HAP-1 (cell line): ENCODE measurements around the gene SLC29A3.
A peak's percentile ranks its signal among the peaks of the same experiment; 100 is the strongest.

ENCODE experiments used
- DNase-seq, 2 experiments: peaks; one replicate each; pipeline ENCODE4 v3.0.0-alpha.2; 2016 to 2020; ENCODE audit warnings: low spot score in 2 of 2
- H3K27me3 ChIP-seq: fragments of 250-450 bp; sonication (Bioruptor Pico); 2 replicates; pipeline ENCODE4 v1.5.1; 2020; ENCODE audit warnings: low read depth, mild to moderate bottlenecking, moderate library complexity
- H3K36me3 ChIP-seq: fragments of 250-450 bp; sonication (Bioruptor Pico); replicated peaks from 2 replicates; pipeline ENCODE4 v1.5.1; 2020; ENCODE audit warnings: mild to moderate bottlenecking
- H3K4me1 ChIP-seq: fragments of 250-450 bp; sonication (Bioruptor Pico); 2 replicates; pipeline ENCODE4 v1.5.1; 2020; ENCODE audit warnings: mild to moderate bottlenecking
- H3K4me3 ChIP-seq: fragments of 250-450 bp; sonication (Bioruptor Pico); 2 replicates; pipeline ENCODE4 v1.5.1; 2020; ENCODE audit warnings: mild to moderate bottlenecking, moderate library complexity
- H3K9me3 ChIP-seq: fragments of 250-450 bp; sonication (Bioruptor Pico); 2 replicates; pipeline ENCODE4 v1.5.1; 2020; ENCODE audit warnings: mild to moderate bottlenecking, moderate library complexity
- in situ Hi-C: fragments of 300-500 bp; cut with MboI; formaldehyde crosslinking; loops from 3 replicates; pipeline ENCODE4 v1.14.3; 2020; ENCODE audit warnings: low sequenced_read_pairs, inconsistent platforms, mixed read lengths

SLC29A3 gene

DNA sequence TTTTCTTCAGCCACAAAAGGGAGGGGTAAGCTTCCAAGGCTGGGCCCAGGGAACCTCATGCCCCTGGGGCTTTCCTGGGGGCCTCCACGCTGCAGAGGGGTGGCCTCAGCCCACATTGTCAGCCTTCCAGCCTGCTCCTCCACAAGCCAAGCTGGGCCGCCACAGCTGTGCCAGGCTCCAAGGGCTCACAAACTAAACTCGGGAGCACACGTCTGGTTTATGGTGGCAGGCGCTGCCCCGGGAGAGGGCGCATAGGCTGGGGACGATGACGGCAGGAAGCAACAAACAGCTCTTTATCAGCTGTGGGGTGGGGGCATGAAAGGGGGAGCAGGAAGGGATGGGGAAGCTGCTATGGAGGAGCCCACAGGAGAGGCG lies 71.4 kb downstream of the SLC29A3 start:
- H3K27me3 ChIP-seq, result peaks cover 14% of the 10 kb centered on the region
- in situ Hi-C loops, result no loop called here

DNA sequence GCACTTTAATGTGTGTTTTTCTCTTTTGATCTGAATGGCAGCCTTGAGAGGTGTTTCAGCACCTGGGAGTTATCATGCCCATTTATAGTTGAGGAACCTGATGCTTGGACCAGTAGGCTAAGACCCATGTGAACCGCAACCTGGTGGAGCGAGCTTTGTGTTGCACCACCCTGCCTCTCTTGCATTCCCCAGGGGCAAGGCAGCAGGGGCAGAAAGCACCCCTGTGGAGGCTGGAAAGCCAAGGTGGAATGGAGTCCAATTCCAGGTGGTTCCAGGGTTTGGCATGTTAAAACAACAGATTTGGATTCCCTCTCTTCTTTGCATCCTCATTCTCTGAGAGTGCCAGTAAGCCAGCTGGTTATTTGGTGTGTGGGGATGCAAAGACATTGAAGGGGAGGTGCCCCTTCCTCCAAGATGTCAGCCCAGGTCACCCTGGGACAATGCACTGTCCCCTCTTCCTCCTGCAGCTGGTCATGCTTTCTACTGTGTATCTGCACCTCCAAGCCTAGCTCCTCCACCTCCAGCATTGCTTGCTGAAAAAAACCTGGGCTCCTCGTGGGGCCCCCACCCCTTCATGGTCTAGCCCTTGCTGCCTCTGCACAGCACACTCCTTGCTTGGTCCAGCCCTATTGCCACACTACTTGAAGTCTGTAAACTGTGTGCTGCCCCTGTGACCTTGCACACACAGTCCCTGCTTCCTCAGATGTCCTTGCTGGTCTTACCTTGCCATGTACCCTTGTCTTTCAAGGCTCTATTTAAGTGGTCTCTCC lies 72.0 kb downstream of the SLC29A3 start:
- Histone ChIP-seq H3K4me3 (no peak overlapping the region), H3K9me3 (no peaks in the 10 kb centered on the region), H3K27me3 (peaks cover 14% of the 10 kb centered on the region), H3K36me3 (no peaks in the 10 kb centered on the region), H3K4me1 (no peaks in the 10 kb centered on the region)
- in situ Hi-C loops, result no loop called here
- no peak for DNase-seq

More for the DNA sequence above, 71.4 kb downstream of the SLC29A3 start:
- DNase-seq, result no peak
- Histone ChIP-seq H3K36me3 (no peaks in the 10 kb centered on the region), H3K4me3 (no peak overlapping the region), H3K9me3 (no peaks in the 10 kb centered on the region), H3K4me1 (no peaks in the 10 kb centered on the region)

DNA sequence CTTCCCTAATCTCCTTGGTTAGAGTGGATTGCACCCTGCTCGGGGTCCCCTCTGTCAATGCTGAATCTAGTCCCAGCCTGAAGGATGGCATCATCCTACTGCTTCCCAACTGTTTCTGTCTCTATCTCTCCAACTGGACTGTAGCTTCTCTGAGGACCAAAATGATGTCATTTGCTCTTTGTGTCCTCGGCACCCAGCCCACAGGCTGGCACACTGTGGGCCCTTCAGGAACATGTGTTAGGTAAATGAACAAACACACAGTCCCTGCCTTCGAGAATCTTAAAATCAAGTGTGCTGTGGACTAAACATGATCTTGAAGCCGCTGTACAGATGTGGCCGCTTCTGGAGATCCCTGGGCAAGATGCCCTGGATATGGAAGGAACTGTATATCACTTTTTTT lies 72.6 kb downstream of the SLC29A3 start:
- Histone ChIP-seq H3K36me3 (no peaks in the 10 kb centered on the region), H3K4me3 (no peak overlapping the region), H3K4me1 (no peaks in the 10 kb centered on the region), H3K27me3 (peaks cover 14% of the 10 kb centered on the region), H3K9me3 (no peaks in the 10 kb centered on the region)
- DNase-seq, result no peak
- in situ Hi-C loops, result no loop called here

DNA sequence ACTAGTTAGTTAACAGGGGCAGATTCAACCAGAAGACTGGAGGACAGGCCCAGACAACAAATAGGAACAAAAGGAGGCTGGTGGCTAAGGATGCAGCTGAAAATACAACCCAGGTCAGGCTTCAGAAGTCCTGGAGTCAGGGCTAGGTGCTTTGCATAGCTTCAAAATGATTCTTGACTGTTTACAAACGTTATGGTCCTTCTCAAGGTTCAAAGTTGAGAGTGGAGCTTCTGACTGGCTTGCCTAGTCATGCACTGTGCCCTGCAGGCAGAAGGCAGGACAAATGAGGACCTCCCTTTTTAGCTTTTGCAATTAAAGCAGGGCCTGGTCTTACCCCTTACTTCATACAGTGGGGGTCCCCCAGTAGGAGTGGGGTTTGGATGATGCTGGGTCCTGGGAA lies 73.2 kb downstream of the SLC29A3 start:
- in situ Hi-C loops, result no loop called here

DNA sequence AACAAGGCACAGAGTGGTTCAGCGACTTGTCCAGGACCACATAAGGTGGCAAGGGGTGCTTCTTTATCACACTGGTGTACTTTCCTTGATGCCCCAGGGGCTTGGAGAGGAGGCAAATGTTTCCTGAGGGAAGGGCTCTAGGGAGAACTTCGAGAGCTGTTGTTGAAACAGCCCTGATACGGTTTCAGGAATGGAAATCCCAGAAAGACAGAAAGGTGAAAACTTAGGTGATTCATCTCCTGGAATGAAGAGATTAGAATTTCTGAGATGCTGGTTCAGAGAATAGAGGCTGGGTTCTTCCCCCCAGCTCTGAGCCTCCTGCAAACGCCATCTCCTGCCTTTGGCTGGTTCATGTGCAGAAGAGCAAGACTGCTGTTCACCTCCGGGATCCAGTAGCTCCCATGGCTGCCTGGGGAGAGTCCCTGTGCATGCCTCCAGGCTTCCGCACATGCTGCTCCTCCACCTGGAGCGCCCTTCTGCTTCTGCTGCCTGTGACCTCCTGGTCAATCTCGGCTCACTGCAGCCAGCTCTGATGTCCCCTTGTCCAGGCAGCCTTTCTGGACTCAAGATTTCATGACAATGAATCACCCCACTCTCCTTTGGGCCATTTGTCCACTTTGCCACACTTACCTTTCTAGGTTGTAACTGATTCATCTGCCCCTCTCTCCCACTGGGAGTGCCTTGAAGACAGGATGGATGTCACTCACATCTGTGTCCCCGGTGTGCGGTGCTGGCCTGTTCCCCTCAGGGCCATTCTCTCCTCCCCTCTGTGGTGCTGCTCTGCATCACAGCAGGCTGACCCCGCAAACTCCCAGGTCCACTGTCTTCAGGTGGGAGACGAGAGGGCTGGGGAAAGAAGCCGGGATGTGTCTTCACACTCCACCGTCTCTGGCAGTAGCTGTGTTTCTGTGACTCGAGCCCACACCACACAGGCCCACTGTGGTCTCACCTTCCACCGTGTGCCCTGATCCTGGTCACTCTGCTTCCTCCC lies 74.0 kb downstream of the SLC29A3 start:
- Histone ChIP-seq H3K27me3 (peaks cover 24% of the 10 kb centered on the region), H3K36me3 (no peaks in the 10 kb centered on the region), H3K4me3 (no peak overlapping the region), H3K4me1 (no peaks in the 10 kb centered on the region), H3K9me3 (no peaks in the 10 kb centered on the region)
- in situ Hi-C loops, result no loop called here
- no peak for DNase-seq

More for the DNA sequence above, 73.2 kb downstream of the SLC29A3 start:
- Histone ChIP-seq H3K27me3 (peaks cover 16% of the 10 kb centered on the region), H3K36me3 (no peaks in the 10 kb centered on the region), H3K9me3 (no peaks in the 10 kb centered on the region), H3K4me3 (no peak overlapping the region), H3K4me1 (no peaks in the 10 kb centered on the region)
- DNase-seq, result no peak

DNA sequence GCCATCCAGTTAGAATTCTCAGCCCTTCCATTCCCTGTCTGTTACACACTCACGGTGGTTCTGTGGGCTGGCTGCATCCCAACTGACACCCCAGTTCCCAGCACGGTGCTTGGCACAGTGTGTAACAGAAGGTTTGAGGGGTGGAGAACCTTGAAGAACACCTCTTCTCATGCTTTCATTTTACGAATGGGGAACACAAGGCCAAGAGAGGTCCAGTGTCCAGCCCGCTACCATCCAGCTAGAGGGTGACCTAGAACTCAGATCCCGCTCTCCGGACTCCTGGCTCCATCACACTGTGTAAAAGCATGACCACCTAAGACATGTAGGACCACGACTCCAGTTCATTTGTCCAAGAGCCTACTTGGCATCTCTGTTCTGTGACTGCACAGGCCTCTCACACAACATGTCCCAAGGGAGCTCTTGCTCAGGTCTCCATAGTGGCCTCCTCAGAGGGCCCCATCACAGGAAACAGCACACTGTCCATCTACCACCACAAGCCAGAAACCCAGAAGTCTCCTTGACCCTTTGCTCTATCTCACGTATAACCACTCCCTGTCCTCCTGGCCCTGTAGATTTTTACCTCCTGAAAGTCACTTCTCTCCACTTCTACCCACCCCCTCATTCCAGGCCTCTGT lies 74.9 kb downstream of the SLC29A3 start:
- Histone ChIP-seq H3K9me3 (no peaks in the 10 kb centered on the region), H3K36me3 (no peaks in the 10 kb centered on the region), H3K4me1 (no peaks in the 10 kb centered on the region), H3K27me3 (peaks cover 26% of the 10 kb centered on the region), H3K4me3 (no peak overlapping the region)
- in situ Hi-C loops, result no loop called here
- no peak for DNase-seq

DNA sequence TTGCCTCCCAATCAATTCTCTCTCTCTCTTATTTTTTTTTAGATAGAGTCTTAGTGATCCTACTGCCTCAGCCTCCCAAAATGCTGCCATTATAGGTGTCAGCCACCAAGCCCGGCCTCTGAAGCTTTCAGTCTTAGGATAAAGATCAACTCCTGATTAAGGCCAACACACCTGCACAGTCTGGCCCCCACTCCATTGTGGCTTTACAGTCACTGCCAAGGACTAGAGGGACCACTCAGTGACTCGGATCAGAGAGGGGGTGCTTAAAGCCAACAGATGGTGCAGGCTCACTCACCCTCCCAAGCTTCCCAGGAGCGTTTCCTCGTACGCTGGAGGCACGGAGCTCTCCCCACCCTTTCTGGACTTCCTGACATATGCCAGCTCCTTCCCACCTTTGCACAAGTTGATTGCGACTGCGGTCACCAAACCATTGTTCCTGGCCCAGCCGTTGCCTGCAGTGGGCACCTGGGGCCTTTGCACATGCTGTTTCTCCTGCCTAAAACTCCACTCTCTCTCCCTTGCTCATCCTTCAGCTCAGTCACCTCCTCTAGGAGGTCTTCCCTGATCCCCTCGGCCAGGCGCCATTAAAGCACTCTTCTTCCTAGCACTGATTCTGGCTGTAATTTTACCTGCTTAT lies 76.0 kb downstream of the SLC29A3 start:
- no peak for DNase-seq
- in situ Hi-C loops, result no loop called here
- no peak overlapping the region for H3K4me3 ChIP-seq
- no peaks in the 10 kb centered on the region for H3K9me3 ChIP-seq
- H3K4me1 ChIP-seq, result no peaks in the 10 kb centered on the region
- H3K36me3 ChIP-seq, result no peaks in the 10 kb centered on the region
- H3K27me3 ChIP-seq, result peaks cover 26% of the 10 kb centered on the region

DNA sequence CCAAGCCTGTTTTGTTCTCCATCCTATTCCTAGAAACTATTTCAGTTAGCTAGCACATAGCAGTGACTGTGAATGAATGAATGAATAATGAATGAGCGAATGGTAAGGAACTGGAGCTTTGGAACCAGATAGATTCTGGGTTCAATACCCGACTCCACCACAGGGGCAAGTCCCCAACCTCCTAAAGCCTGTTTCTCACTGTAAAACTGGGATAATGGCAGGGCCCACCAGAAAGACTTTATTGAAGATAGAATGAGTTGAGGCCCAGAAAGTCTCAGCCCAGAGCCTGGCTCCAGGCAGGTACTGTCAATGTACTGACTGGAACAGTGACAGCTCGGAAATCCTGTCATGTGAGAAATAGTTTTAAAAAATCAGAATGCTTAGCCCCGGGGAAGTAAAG lies 76.6 kb downstream of the SLC29A3 start:
- in situ Hi-C loops, result no loop called here
- H3K4me3 ChIP-seq, result no peak overlapping the region
- peaks cover 26% of the 10 kb centered on the region for H3K27me3 ChIP-seq
- H3K4me1 ChIP-seq, result no peaks in the 10 kb centered on the region
- H3K36me3 ChIP-seq, result no peaks in the 10 kb centered on the region
- H3K9me3 ChIP-seq, result no peaks in the 10 kb centered on the region
- no peak for DNase-seq

DNA sequence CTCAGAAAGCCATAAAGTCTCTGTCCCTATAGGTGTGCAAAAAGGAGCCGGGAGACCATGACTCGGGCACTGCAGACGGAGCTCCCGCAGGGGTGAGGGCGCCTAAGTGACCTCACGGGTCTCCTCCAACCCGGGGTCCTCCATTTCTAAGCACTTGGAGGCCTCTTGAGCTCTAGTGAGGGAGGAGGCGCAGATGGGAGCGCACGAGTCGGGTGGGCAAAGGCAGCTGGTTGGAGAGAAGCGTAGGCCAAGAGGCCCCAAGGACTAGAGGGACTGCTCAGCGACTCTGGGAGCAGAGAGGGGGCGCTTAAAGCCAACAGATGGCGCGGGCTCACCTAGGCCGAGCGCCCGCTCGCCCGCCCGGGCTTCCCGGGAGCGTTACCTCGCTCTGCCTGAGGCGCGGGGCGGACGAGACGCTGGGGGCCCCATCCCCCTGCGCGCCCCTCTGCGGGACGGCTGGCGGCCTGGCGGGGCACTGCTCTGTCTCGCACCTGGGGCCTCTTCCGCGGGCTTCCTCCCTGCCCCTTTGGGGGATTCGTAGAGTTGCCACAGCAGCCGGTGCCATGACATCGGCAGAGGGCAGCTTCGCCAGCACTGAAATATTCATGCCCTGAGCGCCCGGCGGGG lies 77.1 kb downstream of the SLC29A3 start:
- DNase-seq, result peak; percentile 51 to 66
- in situ Hi-C loops, result no loop called here
- no peaks in the 10 kb centered on the region for H3K9me3 ChIP-seq
- H3K4me3 ChIP-seq, result peak overlapping the region; percentile 32
- no peaks in the 10 kb centered on the region for H3K36me3 ChIP-seq
- H3K27me3 ChIP-seq, result peaks cover 22% of the 10 kb centered on the region
- no peaks in the 10 kb centered on the region for H3K4me1 ChIP-seq

DNA sequence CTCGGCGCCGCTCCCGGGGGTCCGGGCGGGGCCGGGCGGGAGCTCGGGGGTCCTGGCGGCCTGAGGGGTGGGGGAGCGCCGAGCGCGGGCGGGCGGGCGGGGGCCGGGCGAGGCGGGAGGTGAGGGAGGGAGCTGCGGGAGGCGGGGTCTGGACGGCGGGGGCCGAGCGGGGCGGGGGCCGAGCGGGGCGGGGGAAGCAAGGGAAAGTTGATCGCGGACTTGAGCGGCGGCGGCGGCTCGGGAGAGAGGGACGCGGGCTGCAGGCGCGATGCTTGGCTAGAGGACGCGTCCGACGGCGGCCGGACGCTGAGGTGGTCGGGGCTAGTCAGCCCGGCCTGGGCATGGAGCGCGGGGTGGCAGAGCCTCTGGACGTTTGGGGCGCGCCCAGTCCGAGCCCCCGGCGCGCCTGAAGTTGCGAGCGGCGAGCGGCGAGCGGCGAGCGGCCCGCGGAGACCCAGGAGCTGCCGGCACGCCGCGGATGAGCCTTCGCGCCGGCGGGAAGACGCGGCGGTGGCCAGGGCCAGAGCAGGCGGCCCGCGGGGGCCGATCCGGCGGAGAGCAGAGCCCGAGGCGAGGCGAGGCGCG lies 77.7 kb downstream of the SLC29A3 start, which contains the start of gene CDH23:
Gene CDH23, plus strand, starts transcription at position 210 of the 585 bp plus-strand sequence. CDS start 42,912 bp downstream, outside the sequence.
- H3K36me3 ChIP-seq, result no peaks in the 10 kb centered on the region
- peak within 1 kb of the TSS; percentile 32 for H3K4me3 ChIP-seq
- no peaks in the 10 kb centered on the region for H3K9me3 ChIP-seq
- DNase-seq, result peak; percentile 30 to 73
- no peaks in the 10 kb centered on the region for H3K4me1 ChIP-seq
- peaks cover 21% of the 10 kb centered on the region for H3K27me3 ChIP-seq
- in situ Hi-C loops, result no loop called here

DNA sequence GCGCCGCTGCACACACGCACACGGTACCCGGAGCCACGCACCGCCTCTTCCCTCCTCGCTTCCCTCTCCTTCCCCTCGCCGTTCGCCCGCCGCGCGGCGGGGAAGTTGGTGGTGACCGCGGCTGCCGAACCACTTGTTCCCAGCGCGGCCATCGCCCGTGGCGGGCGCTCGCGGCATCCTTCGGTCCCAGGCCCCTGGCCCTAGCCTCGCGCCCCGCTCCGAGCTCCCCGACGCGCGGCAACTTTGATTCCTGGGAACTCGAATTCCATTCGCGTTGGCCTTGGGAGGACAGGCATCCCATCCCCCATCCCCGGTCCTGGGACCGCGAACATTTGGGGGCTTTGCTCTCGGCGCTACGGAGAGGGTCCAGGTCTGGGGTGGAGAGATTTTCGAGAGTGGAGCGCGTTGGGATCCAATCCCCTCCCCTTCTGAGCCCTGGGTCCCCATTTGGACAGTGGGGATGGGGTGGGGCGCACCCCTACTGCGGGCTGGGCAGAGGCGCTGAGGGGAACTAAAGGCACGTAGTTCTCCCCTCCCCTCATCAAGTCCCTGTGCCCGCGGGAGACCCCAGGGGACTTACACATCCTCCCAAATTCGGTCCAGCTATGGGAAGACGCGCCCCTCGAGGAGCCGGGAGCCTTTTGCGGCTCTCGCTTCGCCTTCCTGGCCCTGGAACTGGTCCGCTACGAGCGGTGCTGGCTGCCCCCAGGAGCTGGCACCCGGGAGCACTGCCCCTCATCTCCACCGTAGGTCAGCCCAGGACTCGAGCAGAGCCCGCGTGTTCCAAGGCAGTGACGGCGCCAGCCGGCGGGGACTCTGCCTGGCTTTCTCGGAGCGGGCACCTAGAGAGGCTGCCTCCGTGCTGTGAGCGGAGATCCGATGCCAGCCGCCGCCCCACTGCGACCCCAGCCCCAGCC lies 78.5 kb downstream of the SLC29A3 start:
- Histone ChIP-seq H3K9me3 (no peaks in the 10 kb centered on the region), H3K36me3 (no peaks in the 10 kb centered on the region), H3K27me3 (peaks cover 21% of the 10 kb centered on the region), H3K4me1 (no peaks in the 10 kb centered on the region), H3K4me3 (peak overlapping the region; percentile 28)
- peak in 1 of 2 experiments; percentile 26 for DNase-seq
- in situ Hi-C loops, result no loop called here

DNA sequence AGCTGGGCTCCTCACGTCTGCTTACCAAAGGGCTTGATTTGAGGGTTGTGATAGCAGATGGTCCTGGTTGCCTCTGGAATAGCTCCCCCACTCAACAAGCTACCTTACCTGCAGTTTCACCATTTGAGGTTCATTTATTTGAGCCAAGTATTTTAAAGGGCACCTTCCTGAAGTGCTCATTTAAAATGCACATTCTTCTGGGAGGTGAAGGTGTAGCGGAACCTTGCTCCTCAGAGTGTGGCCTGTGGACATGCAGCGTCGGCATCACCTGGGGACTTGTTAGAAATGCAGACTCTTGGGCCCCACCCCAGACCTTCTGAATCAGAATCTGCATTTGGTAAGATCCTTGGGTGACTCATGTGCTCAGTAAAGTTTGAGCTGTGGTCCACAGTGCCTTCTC lies 79.9 kb downstream of the SLC29A3 start:
- no peak for DNase-seq
- Histone ChIP-seq H3K4me1 (no peaks in the 10 kb centered on the region), H3K27me3 (peaks cover 21% of the 10 kb centered on the region), H3K9me3 (no peaks in the 10 kb centered on the region), H3K4me3 (no peak overlapping the region), H3K36me3 (no peaks in the 10 kb centered on the region)
- in situ Hi-C loops, result no loop called here
